GM12872 (cell line): Measurements from ENCODE around the gene RIPPLY2.

Source experiments
- CTCF ChIP-seq: IDR thresholded peaks from 3 replicates; pipeline ENCODE4 v1.5.1; 2011; ENCODE audit warnings: low read depth, mild to moderate bottlenecking, low read length, moderate library complexity; ENCODE audit not compliant: insufficient read depth

Gene RIPPLY2

GRCh38 chr6:83853178-83854000, at the start of gene RIPPLY2:
Gene RIPPLY2, plus strand, starts transcription at chr6:83853360. Its CDS starts 57 bp downstream, at chr6:83853417.
- no peak for TF ChIP-seq CTCF

DNA sequence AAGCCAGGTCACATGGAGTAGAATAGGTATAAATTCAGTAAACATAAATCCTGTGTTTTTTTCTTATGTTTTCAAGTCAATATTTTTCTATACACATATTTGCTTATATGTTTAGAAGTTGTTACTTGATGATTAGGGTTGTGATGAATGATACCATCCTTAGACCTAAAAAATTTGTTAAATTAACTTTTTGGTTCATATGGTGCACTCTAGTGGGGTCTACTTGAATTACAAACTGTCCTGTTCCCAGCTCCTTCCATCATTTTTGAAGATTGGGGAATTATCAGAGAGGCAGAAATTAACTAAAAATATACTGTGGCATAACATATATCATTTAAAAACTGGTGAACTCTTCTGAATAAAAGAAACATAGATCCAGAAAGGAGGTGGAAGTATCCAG, 48.3 kb upstream of the RIPPLY2 start:
- no peak for TF ChIP-seq CTCF

GRCh38 chr6:83808005-83808404, 45.2 kb upstream of the RIPPLY2 start:
- no peak for TF ChIP-seq CTCF

DNA sequence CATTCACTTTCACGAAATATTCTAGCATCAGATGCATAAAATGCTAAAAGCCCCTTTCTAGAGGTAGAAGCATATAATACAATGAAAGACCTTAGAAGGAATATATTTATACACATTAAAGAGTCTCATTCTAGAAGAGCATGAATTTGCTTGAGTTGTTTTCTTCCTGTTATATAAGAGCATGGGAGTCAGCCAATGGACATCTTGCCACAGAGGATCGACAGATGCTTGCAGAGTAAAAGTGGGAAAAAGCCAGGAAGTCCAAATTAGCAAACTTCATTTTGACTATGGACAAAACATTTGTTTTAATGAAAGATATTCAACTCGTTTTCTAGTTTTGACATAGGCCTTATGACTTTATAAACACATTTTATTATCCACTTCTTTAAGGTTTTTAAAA, 44.2 kb upstream of the RIPPLY2 start:
- no peak for TF ChIP-seq CTCF

- TF ChIP-seq CTCF, result no peak
These were observed 40.6 kb upstream of the RIPPLY2 start for GRCh38 chr6:83812595-83812994.

DNA sequence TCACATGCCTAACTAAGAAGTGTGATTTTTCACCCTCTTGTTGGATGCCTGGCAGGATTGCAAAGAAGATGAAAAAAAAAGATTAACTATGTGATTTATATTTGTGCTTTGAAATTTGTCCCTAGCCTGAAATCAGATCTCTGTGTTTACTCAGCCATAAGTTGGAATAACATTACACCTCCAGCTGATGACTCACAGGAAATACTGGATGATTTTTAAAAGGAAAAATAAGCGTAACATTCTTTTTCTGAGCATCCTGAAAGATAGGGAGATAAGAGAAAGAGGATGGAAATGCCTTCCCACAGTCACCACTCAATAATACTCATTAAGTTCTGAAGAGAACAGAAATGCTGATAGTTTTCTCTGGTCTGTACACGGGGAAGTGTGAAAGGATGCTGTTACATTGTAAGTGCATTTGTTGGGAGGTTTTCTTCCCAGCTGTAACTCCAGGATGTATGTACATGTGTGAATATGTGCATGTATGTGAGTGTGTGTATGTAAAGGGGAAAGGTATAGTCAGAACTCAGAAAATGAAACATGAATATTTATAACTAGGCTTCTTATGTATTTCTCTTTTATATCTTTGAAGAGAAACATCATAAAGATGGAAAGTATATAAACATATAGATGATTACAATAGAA, 37.4 kb upstream of the RIPPLY2 start:
- no peak for TF ChIP-seq CTCF

- TF ChIP-seq CTCF, result no peak
These were observed 30.5 kb upstream of the RIPPLY2 start for GRCh38 chr6:83822629-83823169.
